ENCODE measurements around the gene MEF2D. TPM values are rescaled to one million over a fixed set of nuclear protein-coding genes. Genes with fewer than 3 reads are reported as not detected.

Gene MEF2D
- total RNA-seq, 1 donor from 2014 or later, result 56.6 TPM

GRCh38 chr1:156504438-156504813, 3.9 kb upstream of the MEF2D start:
- no peak for FAIRE-seq
- Mint-ChIP-seq H3K4me3 (ENCODE audit: unreplicated experiment) (peak overlapping the region; percentile 40), H3K36me3 (ENCODE audit: low read depth, unreplicated experiment) (no peaks in the 10 kb centered on the region), H3K27me3 (ENCODE audit: low read depth, unreplicated experiment) (peaks cover 6% of the 10 kb centered on the region), H3K27ac (ENCODE audit: unreplicated experiment) (peak overlapping the region; percentile 91), H3K4me1 (ENCODE audit: low read depth, unreplicated experiment) (peaks cover 36% of the 10 kb centered on the region), H3K9me3 (ENCODE audit: unreplicated experiment) (no peaks in the 10 kb centered on the region)
- no peak for DNase-seq (ENCODE audit: low read depth)
- peak overlapping the region; percentile 44 for H2AFZ ChIP-seq (ENCODE audit: low read depth, low read length)
- peak overlapping the region; percentile 1 for H3K4me3 ChIP-seq (ENCODE audit: insufficient read depth, low read depth, low read length)
- no peaks in the 10 kb centered on the region for H3K27me3 ChIP-seq (ENCODE audit: insufficient read depth, low read length)
- H3K9me3 ChIP-seq (ENCODE audit: insufficient read depth, low read depth, low read length), result no peaks in the 10 kb centered on the region
- H3K4me1 ChIP-seq (ENCODE audit: insufficient read depth, low read length), result peaks cover 44% of the 10 kb centered on the region
- peaks cover 11% of the 10 kb centered on the region for H3K79me2 ChIP-seq (ENCODE audit: insufficient read depth, low read length)
- no peaks in the 10 kb centered on the region for H3K36me3 ChIP-seq (ENCODE audit: insufficient read depth, low read length)
- TF ChIP-seq CTCF (IDR thresholded peaks at IDR 0.05; ENCODE audit: insufficient read depth, low read depth, low read length), result no peak
- TF ChIP-seq EZH2 (IDR thresholded peaks at IDR 0.05; ENCODE audit: insufficient read depth, low read length), result no peak
- peak overlapping the region; percentile 98 for H3K4me2 ChIP-seq (ENCODE audit: low read length)
- peak overlapping the region; percentile 90 for H3K9ac ChIP-seq (ENCODE audit: low read length)
- peak overlapping the region; percentile 100 for H3K27ac ChIP-seq (ENCODE audit: low read depth, low read length)
- H4K20me1 ChIP-seq (ENCODE audit: insufficient read depth, low read length), result peaks cover 3% of the 10 kb centered on the region

DNA sequence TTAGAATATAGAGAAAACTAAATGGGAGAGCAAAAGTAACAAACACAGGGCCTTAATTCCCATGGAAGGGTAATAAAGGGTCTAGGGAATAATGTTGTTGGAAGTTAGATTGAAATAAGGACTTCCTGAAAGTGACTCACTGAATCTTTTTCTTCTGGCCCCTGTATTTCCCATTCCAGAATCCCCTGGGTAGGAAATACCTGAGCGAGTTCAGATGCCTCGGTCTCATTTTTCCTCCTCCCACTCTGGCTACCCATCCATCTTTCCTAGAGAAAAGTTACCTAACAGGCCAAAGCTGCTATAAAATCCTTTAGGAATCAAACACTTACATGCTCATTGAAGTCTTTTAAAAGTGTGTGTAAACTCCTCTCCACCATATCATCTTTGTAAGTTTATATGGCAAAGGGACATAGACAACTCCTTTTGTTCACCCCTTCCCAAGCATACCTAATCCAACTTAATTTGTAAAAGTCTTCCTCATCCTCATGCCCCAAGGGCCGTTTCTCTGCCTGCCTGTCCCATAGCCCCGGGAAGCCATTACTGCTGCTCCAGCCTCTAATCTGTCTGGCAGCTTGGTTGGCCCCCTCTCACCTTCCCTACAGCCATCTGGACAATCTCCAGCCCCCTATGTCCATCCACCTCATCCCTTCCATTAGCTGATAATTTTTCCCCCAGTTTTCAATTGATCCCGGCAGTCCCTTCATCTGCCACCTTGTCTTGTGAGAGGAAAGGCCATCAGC, 3.3 kb upstream of the MEF2D start:
- peaks cover 16% of the 10 kb centered on the region for H3K79me2 ChIP-seq (ENCODE audit: insufficient read depth, low read length)
- H3K36me3 ChIP-seq (ENCODE audit: insufficient read depth, low read length), result no peaks in the 10 kb centered on the region
- H3K4me2 ChIP-seq (ENCODE audit: low read length), result peak overlapping the region; percentile 98
- peak overlapping the region; percentile 100 for H3K27ac ChIP-seq (ENCODE audit: low read depth, low read length)
- Mint-ChIP-seq H3K27ac (ENCODE audit: unreplicated experiment) (peak overlapping the region; percentile 98), H3K4me3 (ENCODE audit: unreplicated experiment) (peak overlapping the region; percentile 63), H3K27me3 (ENCODE audit: low read depth, unreplicated experiment) (no peaks in the 10 kb centered on the region), H3K36me3 (ENCODE audit: low read depth, unreplicated experiment) (no peaks in the 10 kb centered on the region), H3K4me1 (ENCODE audit: low read depth, unreplicated experiment) (peaks cover 36% of the 10 kb centered on the region), H3K9me3 (ENCODE audit: unreplicated experiment) (no peaks in the 10 kb centered on the region)
- TF ChIP-seq EZH2 (IDR thresholded peaks at IDR 0.05; ENCODE audit: insufficient read depth, low read length) (no peak), CTCF (IDR thresholded peaks at IDR 0.05; ENCODE audit: insufficient read depth, low read depth, low read length) (no peak)
- FAIRE-seq (no peak), DNase-seq (ENCODE audit: low read depth) (no peak)
- no peak overlapping the region for H2AFZ ChIP-seq (ENCODE audit: low read depth, low read length)
- peaks cover 47% of the 10 kb centered on the region for H3K4me1 ChIP-seq (ENCODE audit: insufficient read depth, low read length)
- no peaks in the 10 kb centered on the region for H3K27me3 ChIP-seq (ENCODE audit: insufficient read depth, low read length)
- H3K9me3 ChIP-seq (ENCODE audit: insufficient read depth, low read depth, low read length), result no peaks in the 10 kb centered on the region
- H3K9ac ChIP-seq (ENCODE audit: low read length), result peak overlapping the region; percentile 90
- no peak overlapping the region for H3K4me3 ChIP-seq (ENCODE audit: insufficient read depth, low read depth, low read length)
- H4K20me1 ChIP-seq (ENCODE audit: insufficient read depth, low read length), result peaks cover 8% of the 10 kb centered on the region
